A673 (cell line): ENCODE data around the gene BUD31. TPM values are rescaled to one million over a fixed set of nuclear protein-coding genes. Genes with fewer than 3 reads are reported as not detected.
"Not testable (repeated sequence)": the region's sequence is repeated elsewhere in the genome, so short reads cannot be mapped to it uniquely, and the experiment has no call there.

Experiments
- BruUV-seq: library from RNA; stranded (reverse); fragments of 400-500 nt; replicated peaks from 2 replicates; lab custom pipeline; 2021; lab: Mats Ljungman, UMichigan
- CTCF ChIA-PET: fragments of 300-600 bp; sonication (Branson Sonifier 250); formaldehyde crosslinking; loops from one replicate; lab custom pipeline; 2022; ENCODE audit warnings: antibody characterized with exemption; lab: Charles Lee
- POLR2A ChIA-PET: fragments of 300-600 bp; sonication (Branson Sonifier 250); formaldehyde crosslinking; loops from one replicate; lab custom pipeline; 2022; ENCODE audit warnings: antibody characterized with exemption; ENCODE audit not compliant: low non-redundant PET; lab: Charles Lee
- DNase-seq: peaks from one replicate; pipeline ENCODE4 v3.0.0-alpha.2; 2015; ENCODE audit warnings: low spot score
- H3K27ac ChIP-seq: fragments of 200-600 bp; sonication (generic); 2 replicates; pipeline ENCODE4 v1.5.1; 2016; ENCODE audit warnings: mixed run types, low read depth, mild to moderate bottlenecking, mixed read lengths, antibody characterized with exemption, low read length; ENCODE audit not compliant: poor library complexity, severe bottlenecking
- H3K27me3 ChIP-seq: fragments of 200-600 bp; sonication (generic); replicated peaks from 2 replicates; pipeline ENCODE4 v1.6.1; 2017; ENCODE audit warnings: mixed run types, low read depth, mild to moderate bottlenecking, mixed read lengths, antibody characterized with exemption, low read length; ENCODE audit not compliant: insufficient read depth, poor library complexity
- H3K36me3 ChIP-seq: fragments of 200-600 bp; sonication (generic); 2 replicates; pipeline ENCODE4 v1.6.1; 2016; ENCODE audit warnings: mixed run types, mild to moderate bottlenecking, mixed read lengths, antibody characterized with exemption, low read length; ENCODE audit not compliant: insufficient read depth, poor library complexity, severe bottlenecking
- H3K4me1 ChIP-seq: fragments of 200-600 bp; sonication (generic); 2 replicates; pipeline ENCODE4 v1.6.1; 2017; ENCODE audit warnings: mixed run types, mild to moderate bottlenecking, mixed read lengths, antibody characterized with exemption, low read length; ENCODE audit not compliant: insufficient read depth, poor library complexity, severe bottlenecking
- H3K4me3 ChIP-seq: fragments of 200-600 bp; sonication (generic); 2 replicates; pipeline ENCODE4 v1.5.1; 2016; ENCODE audit warnings: low read depth, mixed run types, mild to moderate bottlenecking, mixed read lengths, low read length; ENCODE audit not compliant: poor library complexity, severe bottlenecking
- H3K9me3 ChIP-seq: fragments of 200-600 bp; sonication (generic); 2 replicates; pipeline ENCODE4 v1.6.1; 2016; ENCODE audit warnings: mixed run types, low read depth, mild to moderate bottlenecking, mixed read lengths, antibody characterized with exemption, low read length; ENCODE audit not compliant: poor library complexity, severe bottlenecking
- EZH2 ChIP-seq: fragments of 200-600 bp; sonication (generic); IDR thresholded peaks from 2 replicates; pipeline ENCODE4 v1.6.1; 2017; ENCODE audit warnings: borderline replicate concordance, low read depth, mild to moderate bottlenecking, mixed read lengths, antibody characterized with exemption, low read length; ENCODE audit not compliant: poor library complexity, severe bottlenecking
- intact Hi-C: fragments of 100-400 bp; cut with micrococcal nuclease; formaldehyde crosslinking; loops from one replicate; pipeline ENCODE4 v1.10.0; 2022; ENCODE audit not compliant: unreplicated experiment
- total RNA-seq: library from RNA; stranded (reverse); gene quantifications from 2 replicates; pipeline ENCODE4 v1.2.3, GENCODE V29; 2021
- TF ChIP-seq, protein P1 (sequence below): fragments of 300-800, 200-600 bp; sonication (generic); conservative IDR thresholded peaks from 2 replicates; pipeline ENCODE4 v1.5.1; 2017; ENCODE audit warnings: low read depth, mild to moderate bottlenecking, antibody characterized with exemption, low read length, moderate library complexity, mixed read lengths

The BUD31 gene
- total RNA-seq, 1 experiment from 2014 or later, result 194 TPM

- no peak overlapping the region for H3K4me3 ChIP-seq
- H3K36me3 ChIP-seq, result no peaks in the 10 kb centered on the region
- H3K4me1 ChIP-seq, result peaks cover 4% of the 10 kb centered on the region
- TF ChIP-seq, protein P1, sequence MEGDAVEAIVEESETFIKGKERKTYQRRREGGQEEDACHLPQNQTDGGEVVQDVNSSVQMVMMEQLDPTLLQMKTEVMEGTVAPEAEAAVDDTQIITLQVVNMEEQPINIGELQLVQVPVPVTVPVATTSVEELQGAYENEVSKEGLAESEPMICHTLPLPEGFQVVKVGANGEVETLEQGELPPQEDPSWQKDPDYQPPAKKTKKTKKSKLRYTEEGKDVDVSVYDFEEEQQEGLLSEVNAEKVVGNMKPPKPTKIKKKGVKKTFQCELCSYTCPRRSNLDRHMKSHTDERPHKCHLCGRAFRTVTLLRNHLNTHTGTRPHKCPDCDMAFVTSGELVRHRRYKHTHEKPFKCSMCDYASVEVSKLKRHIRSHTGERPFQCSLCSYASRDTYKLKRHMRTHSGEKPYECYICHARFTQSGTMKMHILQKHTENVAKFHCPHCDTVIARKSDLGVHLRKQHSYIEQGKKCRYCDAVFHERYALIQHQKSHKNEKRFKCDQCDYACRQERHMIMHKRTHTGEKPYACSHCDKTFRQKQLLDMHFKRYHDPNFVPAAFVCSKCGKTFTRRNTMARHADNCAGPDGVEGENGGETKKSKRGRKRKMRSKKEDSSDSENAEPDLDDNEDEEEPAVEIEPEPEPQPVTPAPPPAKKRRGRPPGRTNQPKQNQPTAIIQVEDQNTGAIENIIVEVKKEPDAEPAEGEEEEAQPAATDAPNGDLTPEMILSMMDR, result no peak
- no peak for TF ChIP-seq EZH2
- H3K27ac ChIP-seq, result no peak overlapping the region
- no peaks in the 10 kb centered on the region for H3K27me3 ChIP-seq
- ChIA-PET POLR2A (no interaction called here), CTCF (no interaction called here)
- no TSS peak for BruUV-seq
- no peaks in the 10 kb centered on the region for H3K9me3 ChIP-seq
- no peak for DNase-seq
- intact Hi-C loops, result no loop called here
These were observed 23.2 kb upstream of the BUD31 start for GRCh38 chr7:99385564-99385963.

GRCh38 chr7:99386584-99387238 is 22.1 kb upstream of the BUD31 start:
- intact Hi-C loops, result no loop called here
- Histone ChIP-seq H3K4me3 (no peak overlapping the region), H3K9me3 (no peaks in the 10 kb centered on the region), H3K4me1 (no peaks in the 10 kb centered on the region), H3K36me3 (peaks cover 5% of the 10 kb centered on the region), H3K27ac (no peak overlapping the region), H3K27me3 (no peaks in the 10 kb centered on the region)
- POLR2A ChIA-PET, result no interaction called here
- BruUV-seq, result no TSS peak
- TF ChIP-seq EZH2, result no peak
- TF ChIP-seq, protein P1, result peak; percentile 45
- DNase-seq, result peak; percentile 67
- CTCF ChIA-PET, result interaction anchor here (0.5 to 0.7 kb wide), 2 partner anchors 109 to 112 kb away, joined by 3 to 8 read pairs; no protein-coding TSS in a partner anchor

- CTCF ChIA-PET, result interaction anchor here (0.5 to 0.7 kb wide), 2 partner anchors 108 to 113 kb away, joined by 3 to 8 read pairs; no protein-coding TSS in a partner anchor
- H3K9me3 ChIP-seq, H3K36me3 ChIP-seq, H3K4me3 ChIP-seq, H3K27ac ChIP-seq, DNase-seq, BruUV-seq, H3K4me1 ChIP-seq, POLR2A ChIA-PET, H3K27me3 ChIP-seq, intact Hi-C loops: not testable (repeated sequence)
- TF ChIP-seq, protein P1, result 0 out of 2 replicates have a peak, but pooled peaks have one; percentile 5
These were observed 21.5 kb upstream of the BUD31 start for GRCh38 chr7:99387239-99387635.
